HG02763 (cell line): Measurements from ENCODE around the gene ABAT.

Experiments
- ATAC-seq: cut with Tn5 transposase; IDR thresholded peaks from one replicate; pipeline ENCODE4 v1.9.1; 2021; ENCODE audit warnings: mild to moderate bottlenecking, moderate library complexity; ENCODE audit not compliant: unreplicated experiment

Gene ABAT

GRCh38 chr16:8674413-8675022 lies at the start of gene ABAT:
Gene ABAT (plus strand): TSS chr16:8674617. CDS start chr16:8735740, 61,123 bp downstream.
- ATAC-seq, result peak; percentile 100

GRCh38 chr16:8625491-8626087 lies 48.8 kb upstream of the ABAT start:
- ATAC-seq, result no peak

- ATAC-seq, result no peak
These were observed 47.5 kb upstream of the ABAT start for GRCh38 chr16:8626946-8627345.

GRCh38 chr16:8627456-8627855 lies 47.0 kb upstream of the ABAT start:
- ATAC-seq, result no peak

- ATAC-seq, result no peak
These were observed 45.3 kb upstream of the ABAT start for GRCh38 chr16:8628981-8629725.

- ATAC-seq, result no peak
These were observed 44.0 kb upstream of the ABAT start for GRCh38 chr16:8630255-8630953.

- no peak for ATAC-seq
These were observed 43.0 kb upstream of the ABAT start for GRCh38 chr16:8631373-8631772.

GRCh38 chr16:8631818-8632465 lies 42.5 kb upstream of the ABAT start:
- ATAC-seq, result no peak

GRCh38 chr16:8632675-8633182 lies 41.7 kb upstream of the ABAT start:
- ATAC-seq, result no peak

- ATAC-seq, result no peak
These were observed 39.3 kb upstream of the ABAT start for GRCh38 chr16:8634991-8635736.

- ATAC-seq, result no peak
These were observed 34.7 kb upstream of the ABAT start for GRCh38 chr16:8639694-8640093.

- no peak for ATAC-seq
These were observed 32.7 kb upstream of the ABAT start for GRCh38 chr16:8641671-8642070.

- ATAC-seq, result no peak
These were observed 32.3 kb upstream of the ABAT start for GRCh38 chr16:8642146-8642545.

- ATAC-seq, result no peak
These were observed 29.9 kb upstream of the ABAT start for GRCh38 chr16:8644211-8645140.

GRCh38 chr16:8645141-8645521 lies 29.3 kb upstream of the ABAT start:
- no peak for ATAC-seq

- ATAC-seq, result no peak
These were observed 28.6 kb upstream of the ABAT start for GRCh38 chr16:8645831-8646230.

- no peak for ATAC-seq
These were observed 27.9 kb upstream of the ABAT start for GRCh38 chr16:8646326-8647053.

GRCh38 chr16:8647721-8648318 lies 26.6 kb upstream of the ABAT start:
- ATAC-seq, result no peak
